ENCODE data around the gene TCERG1L.

TCERG1L gene

DNA sequence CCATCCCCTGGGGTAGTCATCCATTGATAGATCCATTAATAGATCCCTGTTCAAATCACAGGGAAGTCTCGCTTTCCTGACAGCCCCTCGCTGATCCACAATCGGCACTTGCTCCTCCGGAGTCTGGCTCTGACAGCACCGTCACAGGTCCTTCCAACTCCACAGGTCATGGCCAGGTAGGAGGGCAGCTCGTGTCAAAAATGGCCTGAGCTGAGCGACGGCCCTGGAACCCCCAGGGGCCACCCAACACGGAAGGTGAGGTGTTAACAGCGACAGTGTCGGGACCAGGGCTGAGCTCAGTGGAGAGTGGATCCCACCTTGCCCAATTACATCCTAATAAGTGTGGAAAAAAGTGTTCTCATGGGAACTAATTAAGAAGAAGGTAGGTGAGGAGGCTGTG is 219.8 kb downstream of the TCERG1L start:
- CTCF ChIA-PET = no interaction called here
- TF ChIP-seq, protein P1, sequence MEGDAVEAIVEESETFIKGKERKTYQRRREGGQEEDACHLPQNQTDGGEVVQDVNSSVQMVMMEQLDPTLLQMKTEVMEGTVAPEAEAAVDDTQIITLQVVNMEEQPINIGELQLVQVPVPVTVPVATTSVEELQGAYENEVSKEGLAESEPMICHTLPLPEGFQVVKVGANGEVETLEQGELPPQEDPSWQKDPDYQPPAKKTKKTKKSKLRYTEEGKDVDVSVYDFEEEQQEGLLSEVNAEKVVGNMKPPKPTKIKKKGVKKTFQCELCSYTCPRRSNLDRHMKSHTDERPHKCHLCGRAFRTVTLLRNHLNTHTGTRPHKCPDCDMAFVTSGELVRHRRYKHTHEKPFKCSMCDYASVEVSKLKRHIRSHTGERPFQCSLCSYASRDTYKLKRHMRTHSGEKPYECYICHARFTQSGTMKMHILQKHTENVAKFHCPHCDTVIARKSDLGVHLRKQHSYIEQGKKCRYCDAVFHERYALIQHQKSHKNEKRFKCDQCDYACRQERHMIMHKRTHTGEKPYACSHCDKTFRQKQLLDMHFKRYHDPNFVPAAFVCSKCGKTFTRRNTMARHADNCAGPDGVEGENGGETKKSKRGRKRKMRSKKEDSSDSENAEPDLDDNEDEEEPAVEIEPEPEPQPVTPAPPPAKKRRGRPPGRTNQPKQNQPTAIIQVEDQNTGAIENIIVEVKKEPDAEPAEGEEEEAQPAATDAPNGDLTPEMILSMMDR (IDR thresholded peaks at IDR 0.05; ENCODE audit: control extremely low read depth, extremely low read depth, low read depth, missing control alignments) = no peak
- DNase-seq (ENCODE audit: extremely low spot score) = no peak
- POLR2A ChIA-PET = no interaction called here

DNA sequence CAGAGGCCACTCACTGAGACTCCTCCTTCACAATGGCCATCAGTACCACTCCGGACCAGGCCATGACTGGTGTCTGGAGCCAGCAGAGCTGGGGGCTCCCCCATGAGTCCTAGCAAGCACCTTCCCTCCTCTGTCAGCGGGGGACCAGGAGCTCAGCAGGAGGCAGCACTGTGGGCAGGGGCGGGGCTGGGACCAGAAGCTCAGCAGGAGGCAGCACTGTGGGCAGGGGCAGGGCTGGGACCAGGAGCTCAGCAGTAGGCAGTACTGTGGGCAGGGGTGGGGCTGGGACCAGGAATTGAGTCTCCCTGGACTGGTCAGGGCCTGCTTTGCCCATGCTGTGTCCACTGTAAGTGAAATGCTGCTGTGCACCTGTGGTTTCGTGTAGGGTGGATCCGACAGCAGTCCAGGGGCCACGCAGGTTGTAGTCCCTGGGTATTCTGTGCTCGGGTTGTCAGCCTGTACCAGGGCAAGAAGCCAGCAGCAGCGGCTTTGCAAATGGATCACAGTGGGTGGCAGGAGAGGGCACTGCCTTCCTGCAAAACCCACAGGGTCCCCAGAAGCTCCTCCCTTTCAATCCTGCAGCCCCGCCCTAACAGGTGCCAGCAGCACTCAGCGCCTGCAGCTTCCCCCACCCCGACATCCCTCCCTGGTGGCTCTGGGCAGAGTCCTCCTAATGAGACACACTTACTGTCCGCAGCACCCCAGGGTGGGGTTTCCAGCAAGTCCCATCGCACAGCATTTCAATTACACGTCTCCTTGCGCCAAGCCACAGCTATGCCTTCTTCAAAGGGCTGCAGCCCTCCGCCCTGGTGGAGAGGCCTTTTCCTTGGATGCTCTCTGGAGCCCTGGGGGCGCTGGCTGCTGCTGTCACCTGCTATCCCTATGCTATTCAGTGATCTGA is 220.5 kb downstream of the TCERG1L start:
- ChIA-PET POLR2A (no interaction called here), CTCF (no interaction called here)
- DNase-seq (ENCODE audit: extremely low spot score) = no peak
- TF ChIP-seq, protein P1 (IDR thresholded peaks at IDR 0.05; ENCODE audit: control extremely low read depth, extremely low read depth, low read depth, missing control alignments) = no peak

DNA sequence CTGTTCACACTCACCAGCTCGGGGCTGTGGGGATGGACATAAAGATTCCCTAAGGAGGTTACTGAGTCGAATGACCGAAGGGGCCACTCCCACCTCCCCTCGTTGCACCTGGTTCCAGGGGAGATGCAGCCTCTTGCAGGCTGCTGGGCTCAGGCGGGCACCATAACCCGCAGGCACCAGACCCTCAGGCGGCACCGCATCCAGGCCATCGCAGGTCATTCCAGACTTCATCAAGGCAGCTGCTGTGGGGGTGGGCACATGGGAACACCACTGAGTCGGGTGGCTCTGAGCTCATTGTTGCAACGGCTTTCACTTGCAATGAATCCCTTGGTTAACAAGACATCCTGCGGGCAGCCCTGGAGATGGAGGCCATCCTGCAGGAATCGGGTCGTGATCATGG is 221.7 kb downstream of the TCERG1L start:
- TF ChIP-seq, protein P1 (IDR thresholded peaks at IDR 0.05; ENCODE audit: control extremely low read depth, extremely low read depth, low read depth, missing control alignments) = no peak
- ChIA-PET POLR2A (no interaction called here), CTCF (no interaction called here)
- no peak for DNase-seq (ENCODE audit: extremely low spot score)

DNA sequence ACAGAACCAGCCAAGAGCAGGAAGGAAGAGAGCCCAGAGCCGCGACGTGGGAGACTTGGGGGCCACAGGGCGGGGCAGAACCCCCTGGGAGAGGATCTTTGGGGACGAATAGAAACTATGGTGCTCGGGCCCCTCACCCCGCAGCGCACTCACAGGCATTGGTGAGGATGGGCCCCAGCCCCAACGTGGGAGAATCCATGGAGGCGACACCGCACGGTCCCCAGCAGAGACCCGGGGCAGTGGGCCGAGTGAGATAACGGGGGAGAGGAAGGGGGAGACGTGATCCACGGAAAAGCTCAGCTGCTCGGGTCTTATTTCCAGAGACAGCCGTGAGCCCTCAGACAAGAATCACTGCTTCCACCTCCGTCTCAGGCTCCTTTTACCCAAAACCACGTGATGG is 222.4 kb downstream of the TCERG1L start:
- no peak for DNase-seq (ENCODE audit: extremely low spot score)
- TF ChIP-seq, protein P1 (IDR thresholded peaks at IDR 0.05; ENCODE audit: control extremely low read depth, extremely low read depth, low read depth, missing control alignments) = no peak
- ChIA-PET POLR2A (no interaction called here), CTCF (no interaction called here)

DNA sequence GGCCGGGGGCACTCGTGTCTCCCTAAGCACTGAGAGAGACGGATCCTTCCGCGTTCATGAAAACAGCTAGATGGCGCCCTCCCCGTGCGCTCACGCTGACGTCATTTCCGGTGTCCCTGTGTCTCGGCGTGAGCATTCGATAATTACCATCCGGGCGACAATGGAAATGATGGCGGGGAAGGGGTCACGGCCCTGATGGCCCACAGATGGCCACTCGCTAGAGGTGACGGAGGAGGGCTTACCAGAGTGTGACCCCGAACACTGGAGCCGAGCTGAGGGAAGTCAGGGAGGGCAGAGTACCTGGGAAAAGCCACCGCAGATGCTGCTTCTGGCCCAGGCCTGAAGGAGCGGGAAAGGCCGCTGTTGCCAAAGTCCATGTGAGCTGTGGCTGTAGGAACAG is 222.9 kb downstream of the TCERG1L start:
- no peak for DNase-seq (ENCODE audit: extremely low spot score)
- TF ChIP-seq, protein P1 (IDR thresholded peaks at IDR 0.05; ENCODE audit: control extremely low read depth, extremely low read depth, low read depth, missing control alignments) = no peak
- CTCF ChIA-PET = no interaction called here
- POLR2A ChIA-PET = no interaction called here

DNA sequence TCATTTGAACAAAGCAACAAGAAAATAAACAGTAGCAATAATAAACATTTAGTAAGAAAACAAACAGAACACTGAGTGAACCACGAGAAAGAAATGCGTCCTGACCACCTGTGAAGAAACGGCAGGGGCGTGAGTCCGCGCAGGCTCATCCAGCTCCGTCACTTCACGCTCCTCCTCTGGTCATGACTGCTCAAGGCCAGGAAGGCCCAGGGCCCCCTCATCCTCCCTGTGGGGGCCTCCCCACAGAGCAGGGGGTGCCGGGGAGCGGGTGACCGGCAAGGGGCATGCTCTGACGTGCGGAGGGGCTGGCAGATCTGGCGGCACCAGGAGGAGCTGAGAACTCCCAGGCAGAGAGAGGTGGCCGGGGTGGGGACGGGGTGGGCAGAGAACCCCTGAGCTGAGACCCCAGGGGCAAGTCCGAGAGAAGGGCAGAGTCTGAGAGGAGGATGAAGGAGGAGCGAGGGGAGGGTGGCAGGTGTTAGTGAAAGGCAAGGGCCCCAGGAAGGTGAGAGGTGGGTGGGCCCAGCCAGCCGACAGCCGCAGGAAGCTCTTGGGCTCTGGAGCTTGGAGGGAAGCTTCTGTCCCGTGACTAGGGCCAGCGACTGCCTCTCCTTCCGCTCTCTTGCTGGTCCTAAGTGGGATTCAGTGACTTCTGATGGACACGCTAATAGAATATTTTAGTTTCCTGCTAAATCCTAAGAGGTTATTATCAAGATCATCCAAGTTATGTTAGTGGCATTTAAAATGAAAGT is 223.9 kb downstream of the TCERG1L start:
- CTCF ChIA-PET = no interaction called here
- TF ChIP-seq, protein P1 (IDR thresholded peaks at IDR 0.05; ENCODE audit: control extremely low read depth, extremely low read depth, low read depth, missing control alignments) = no peak
- POLR2A ChIA-PET = no interaction called here
- no peak for DNase-seq (ENCODE audit: extremely low spot score)
